HEK293 (cell line): ENCODE data around the gene ISOC2.
A peak's percentile ranks its signal among the peaks of the same experiment; 100 is the strongest.

Source experiments
- CTCF ChIA-PET: fragments of 350-600 bp; formaldehyde crosslinking; extraction: SDS; loops from one replicate; lab custom pipeline; 2021; ENCODE audit warnings: antibody characterized with exemption; lab: Yijun Ruan, JAX
- POLR2A ChIA-PET: fragments of 300-600 bp; formaldehyde crosslinking; extraction: SDS; loops from one replicate; lab custom pipeline; 2020; ENCODE audit warnings: antibody characterized with exemption, inconsistent platforms; lab: Yijun Ruan, JAX
- H3K27ac ChIP-seq: fragments of 200-500 bp; sonication (Bioruptor generic); 2 replicates; pipeline ENCODE4 v1.5.1; 2014; ENCODE audit warnings: low read depth, low read length, control low read depth, inconsistent platforms; ENCODE audit errors: extremely low read depth
- H3K36me3 ChIP-seq, 2 experiments: fragments of 200-500 bp in 1 of 2; sonication (Bioruptor generic) in 1 of 2; 1 replicate in 1 of 2; 2 replicates in 1 of 2; pipeline ENCODE4 v1.5.1; 2014 to 2017; ENCODE audit warnings: inconsistent platforms in 2 of 2, low read length in 2 of 2; ENCODE audit not compliant: control insufficient read depth in 2 of 2, insufficient read depth in 1 of 2
- H3K4me1 ChIP-seq: fragments of 200-500 bp; sonication (Bioruptor generic); 2 replicates; pipeline ENCODE4 v1.5.1; 2014; ENCODE audit warnings: mild to moderate bottlenecking, low read length, inconsistent platforms; ENCODE audit not compliant: control insufficient read depth, insufficient read depth
- H3K4me3 ChIP-seq: 2 replicates; pipeline ENCODE4 v1.5.1; 2011; ENCODE audit warnings: low read depth, mild to moderate bottlenecking, control low read depth, low read length, moderate library complexity
- H3K9me3 ChIP-seq: fragments of 200-500 bp; sonication (Bioruptor generic); 2 replicates; pipeline ENCODE4 v1.5.1; 2014; ENCODE audit warnings: low read depth, low read length, inconsistent platforms; ENCODE audit not compliant: control insufficient read depth, insufficient read depth
- BCL6B ChIP-seq: fragments of 450-650 bp; formaldehyde crosslinking; IDR thresholded peaks from 2 replicates; pipeline ENCODE4 v1.5.1; 2017; ENCODE audit warnings: missing biosample characterization, missing genetic modification characterization
- EGR2 ChIP-seq: fragments of 450-650 bp; formaldehyde crosslinking; IDR thresholded peaks from 2 replicates; pipeline ENCODE4 v1.5.1; 2016; ENCODE audit warnings: low read depth, missing biosample characterization, missing genetic modification characterization
- IKZF3 ChIP-seq: fragments of 450-650 bp; IDR thresholded peaks from 2 replicates; pipeline ENCODE4 v1.5.0; 2018; ENCODE audit warnings: missing biosample characterization, mild to moderate bottlenecking, missing genetic modification characterization, moderate library complexity
- KLF17 ChIP-seq: fragments of 450-650 bp; formaldehyde crosslinking; IDR thresholded peaks from 2 replicates; pipeline ENCODE4 v1.5.1; 2016; ENCODE audit warnings: missing biosample characterization, missing genetic modification characterization
- ZFP37 ChIP-seq: fragments of 450-650 bp; formaldehyde crosslinking; IDR thresholded peaks from 2 replicates; pipeline ENCODE4 v1.5.1; 2016; ENCODE audit warnings: missing biosample characterization, missing genetic modification characterization
- ZFP41 ChIP-seq: fragments of 450-650 bp; formaldehyde crosslinking; IDR thresholded peaks from 2 replicates; pipeline ENCODE4 v1.5.1; 2016; ENCODE audit warnings: missing biosample characterization, missing genetic modification characterization, borderline replicate concordance
- ZNF174 ChIP-seq: fragments of 450-650 bp; formaldehyde crosslinking; IDR thresholded peaks from 2 replicates; pipeline ENCODE4 v1.5.0; 2017; ENCODE audit warnings: missing biosample characterization, mild to moderate bottlenecking, missing genetic modification characterization
- ZNF366 ChIP-seq: fragments of 450-650 bp; formaldehyde crosslinking; conservative IDR thresholded peaks from 2 replicates; pipeline ENCODE4 v1.5.1; 2016; ENCODE audit warnings: missing biosample characterization, missing genetic modification characterization
- ZNF37A ChIP-seq: fragments of 450-650 bp; IDR thresholded peaks from 2 replicates; pipeline ENCODE4 v1.5.1; 2018; ENCODE audit warnings: missing biosample characterization, missing genetic modification characterization
- ZNF48 ChIP-seq: fragments of 450-650 bp; formaldehyde crosslinking; IDR thresholded peaks from 2 replicates; pipeline ENCODE4 v1.5.1; 2016; ENCODE audit warnings: missing biosample characterization, missing genetic modification characterization
- ZNF529 ChIP-seq: fragments of 450-650 bp; formaldehyde crosslinking; IDR thresholded peaks from 2 replicates; pipeline ENCODE4 v1.5.1; 2017; ENCODE audit warnings: missing genetic modification characterization, missing biosample characterization; ENCODE audit not compliant: insufficient replicate concordance
- ZNF707 ChIP-seq: fragments of 450-650 bp; formaldehyde crosslinking; IDR thresholded peaks from 2 replicates; pipeline ENCODE4 v1.5.1; 2016; ENCODE audit warnings: missing biosample characterization, missing genetic modification characterization
- ZNF768 ChIP-seq: fragments of 450-650 bp; formaldehyde crosslinking; IDR thresholded peaks from 2 replicates; pipeline ENCODE4 v1.5.1; 2018; ENCODE audit warnings: missing biosample characterization, mild to moderate bottlenecking, missing genetic modification characterization
- ZNF830 ChIP-seq: fragments of 450-650 bp; IDR thresholded peaks from 2 replicates; pipeline ENCODE4 v1.5.0; 2018; ENCODE audit warnings: missing biosample characterization, missing genetic modification characterization, low read depth, mild to moderate bottlenecking, moderate library complexity
- ZSCAN23 ChIP-seq: fragments of 450-650 bp; formaldehyde crosslinking; IDR thresholded peaks from 2 replicates; pipeline ENCODE4 v1.5.1; 2016; ENCODE audit warnings: missing biosample characterization, missing genetic modification characterization
- ZSCAN30 ChIP-seq: fragments of 450-650 bp; IDR thresholded peaks from 2 replicates; pipeline ENCODE4 v1.5.1; 2018; ENCODE audit warnings: missing biosample characterization, mild to moderate bottlenecking, missing genetic modification characterization, moderate library complexity
- TF ChIP-seq, protein P1 (sequence below): fragments of 450-650 bp; formaldehyde crosslinking; IDR thresholded peaks from 2 replicates; pipeline ENCODE4 v1.5.1; 2016; ENCODE audit warnings: missing biosample characterization, missing genetic modification characterization, low read depth

The ISOC2 gene

DNA sequence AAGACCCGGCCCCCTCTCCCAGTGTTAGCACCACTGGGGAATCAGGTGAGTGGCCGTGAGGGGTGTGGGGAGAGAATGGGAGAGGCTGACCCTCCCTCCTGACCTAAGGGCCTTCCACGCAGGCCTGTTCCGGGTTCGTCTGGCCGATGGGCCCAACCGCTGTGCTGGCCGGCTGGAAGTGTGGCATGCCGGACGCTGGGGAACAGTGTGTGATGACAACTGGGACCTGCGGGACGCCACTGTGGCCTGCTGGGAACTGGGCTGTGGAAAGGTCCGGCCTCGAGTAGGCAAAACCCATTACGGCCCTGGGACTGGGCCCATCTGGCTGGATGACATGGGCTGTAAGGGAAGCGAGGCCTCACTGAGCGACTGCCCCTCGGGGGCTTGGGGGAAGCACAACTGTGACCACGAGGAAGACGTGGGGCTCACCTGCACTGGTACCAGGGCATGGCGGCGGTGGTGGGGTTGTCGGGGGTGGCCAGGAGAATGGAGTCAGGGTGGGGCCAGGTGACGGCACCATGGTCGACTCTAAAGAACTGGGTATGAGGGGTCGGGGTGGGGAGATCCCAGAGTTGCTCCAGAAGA lies 39.0 kb upstream of the ISOC2 start:
- H3K9me3 ChIP-seq: no peaks in the 10 kb centered on the region
- TF ChIP-seq ZSCAN23 (tag by site-specific recombination): no peak
- no peak for TF ChIP-seq KLF17 (tag by site-specific recombination)
- no peak for TF ChIP-seq ZNF830 (tag by site-specific recombination)
- no peak for TF ChIP-seq EGR2 (tag by site-specific recombination)
- TF ChIP-seq ZNF174 (tag by site-specific recombination): no peak
- TF ChIP-seq ZFP37 (tag by site-specific recombination): no peak
- no peak for TF ChIP-seq ZNF37A
- TF ChIP-seq ZSCAN30 (tag by site-specific recombination): no peak
- TF ChIP-seq ZNF48: no peak
- no peak for TF ChIP-seq ZFP41 (tag by site-specific recombination)
- ChIA-PET POLR2A (interaction anchor here (0.7 kb wide), 1 partner anchor 24 kb away, joined by 3 read pairs; the partner anchor contains the start of gene ZNF628), CTCF (interaction anchor here (0.9 to 12.1 kb wide), 3 partner anchors 15 to 33 kb away, joined by 3 to 152 read pairs (median 4); partner anchors contain the start of gene NAT14)
- H3K4me3 ChIP-seq: no peak overlapping the region
- no peaks in the 10 kb centered on the region for H3K36me3 ChIP-seq
- H3K27ac ChIP-seq: no peak overlapping the region
- H3K4me1 ChIP-seq: no peaks in the 10 kb centered on the region

- CTCF ChIA-PET: interaction anchor here (0.6 to 2.3 kb wide), 5 partner anchors 31 to 673 kb away, joined by 3 to 24 read pairs (median 3); no protein-coding TSS in a partner anchor
- peak; percentile 89; the same call in 1 of the 2 replicates for TF ChIP-seq ZNF768 (tag by site-specific recombination)
- TF ChIP-seq ZSCAN30 (tag by site-specific recombination): no peak
- no peak for TF ChIP-seq IKZF3 (tag by site-specific recombination)
- TF ChIP-seq, all 188 proteins: peak for 1
- POLR2A ChIA-PET: interaction anchor here (1.4 to 1.7 kb wide), 2 partner anchors 12 to 22 kb away, joined by 3 to 4 read pairs; partner anchors contain the start of gene ZNF628
These were observed 36.9 kb upstream of the ISOC2 start for GRCh38 chr19:55498246-55498840.

GRCh38 chr19:55497763-55498162 lies 36.3 kb upstream of the ISOC2 start:
- POLR2A ChIA-PET: interaction anchor here (1.4 to 1.8 kb wide), 3 partner anchors 11 to 21 kb away, joined by 3 to 8 read pairs (median 4); partner anchors contain the start of genes NAT14 and ZNF628
- Histone ChIP-seq H3K36me3 (no peaks in the 10 kb centered on the region), H3K4me1 (no peaks in the 10 kb centered on the region), H3K27ac (no peak overlapping the region), H3K9me3 (no peaks in the 10 kb centered on the region), H3K4me3 (no peak overlapping the region)
- no peak for TF ChIP-seq BCL6B
- TF ChIP-seq, protein P1, sequence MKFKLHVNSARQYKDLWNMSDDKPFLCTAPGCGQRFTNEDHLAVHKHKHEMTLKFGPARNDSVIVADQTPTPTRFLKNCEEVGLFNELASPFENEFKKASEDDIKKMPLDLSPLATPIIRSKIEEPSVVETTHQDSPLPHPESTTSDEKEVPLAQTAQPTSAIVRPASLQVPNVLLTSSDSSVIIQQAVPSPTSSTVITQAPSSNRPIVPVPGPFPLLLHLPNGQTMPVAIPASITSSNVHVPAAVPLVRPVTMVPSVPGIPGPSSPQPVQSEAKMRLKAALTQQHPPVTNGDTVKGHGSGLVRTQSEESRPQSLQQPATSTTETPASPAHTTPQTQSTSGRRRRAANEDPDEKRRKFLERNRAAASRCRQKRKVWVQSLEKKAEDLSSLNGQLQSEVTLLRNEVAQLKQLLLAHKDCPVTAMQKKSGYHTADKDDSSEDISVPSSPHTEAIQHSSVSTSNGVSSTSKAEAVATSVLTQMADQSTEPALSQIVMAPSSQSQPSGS (tag by site-specific recombination): no peak
- TF ChIP-seq ZNF529: no peak
- TF ChIP-seq ZNF707 (tag by site-specific recombination): no peak
- 0 out of 2 replicates have a peak, but pooled peaks have one; percentile 41 for TF ChIP-seq ZNF366
- CTCF ChIA-PET: interaction anchor here (1.3 to 2.3 kb wide), 2 partner anchors 30 to 357 kb away, joined by 3 to 24 read pairs; no protein-coding TSS in a partner anchor

More at GRCh38 chr19:55498246-55498840, 36.9 kb upstream of the ISOC2 start:
- Histone ChIP-seq H3K4me1 (no peaks in the 10 kb centered on the region), H3K36me3 (no peaks in the 10 kb centered on the region), H3K4me3 (no peak overlapping the region), H3K27ac (no peak overlapping the region), H3K9me3 (no peaks in the 10 kb centered on the region)
